Glutamatergic neuron (in vitro differentiated cells): Measurements from ENCODE around the gene HABP4. TPM values are rescaled to one million over a fixed set of nuclear protein-coding genes. Genes with fewer than 3 reads are reported as not detected.

Experiments used
- DNase-seq: peaks from one replicate; pipeline ENCODE4 v3.0.0; 2022
- H3K27ac Mint-ChIP-seq: one replicate; pipeline ENCODE4 v1.8.0; 2020; ENCODE audit warnings: mild to moderate bottlenecking, mixed read lengths, inconsistent platforms; ENCODE audit not compliant: unreplicated experiment
- H3K27me3 Mint-ChIP-seq: one replicate; pipeline ENCODE4 v1.8.0; 2020; ENCODE audit warnings: mild to moderate bottlenecking, moderate library complexity, mixed read lengths, inconsistent platforms; ENCODE audit not compliant: unreplicated experiment
- H3K36me3 Mint-ChIP-seq: one replicate; pipeline ENCODE4 v1.8.0; 2020; ENCODE audit warnings: mild to moderate bottlenecking, mixed read lengths, inconsistent platforms; ENCODE audit not compliant: unreplicated experiment
- H3K4me1 Mint-ChIP-seq: one replicate; pipeline ENCODE4 v1.8.0; 2020; ENCODE audit warnings: mild to moderate bottlenecking, low read depth, mixed read lengths, inconsistent platforms; ENCODE audit not compliant: unreplicated experiment
- H3K4me3 Mint-ChIP-seq: one replicate; pipeline ENCODE4 v1.8.0; 2020; ENCODE audit warnings: mild to moderate bottlenecking, mixed read lengths, inconsistent platforms; ENCODE audit not compliant: unreplicated experiment
- H3K9me3 Mint-ChIP-seq: one replicate; pipeline ENCODE4 v1.8.0; 2020; ENCODE audit warnings: mild to moderate bottlenecking, moderate library complexity, mixed read lengths, inconsistent platforms; ENCODE audit not compliant: unreplicated experiment
- total RNA-seq: library from RNA; stranded (reverse); fragmentation: NEBNext Ultra II Directional; extraction: Animal tissue kit (Norgen Biotek cat#: 25700); gene quantifications from one replicate; pipeline ENCODE4 v1.2.1, GENCODE V29; 2021; ENCODE audit not compliant: unreplicated experiment
- TF ChIP-seq, protein P1 (sequence below): fragments of 200-600 bp; sonication (generic); IDR thresholded peaks from one replicate; pipeline ENCODE4 v1.5.0; 2021; ENCODE audit not compliant: partially characterized antibody, unreplicated experiment

HABP4 gene
- total RNA-seq, 1 donor from 2014 or later: 21.4 TPM

GRCh38 chr9:96436063-96436455, 13.9 kb upstream of the HABP4 start:
- H3K27ac Mint-ChIP-seq: no peak overlapping the region
- DNase-seq: no peak
- H3K36me3 Mint-ChIP-seq: peaks cover 4% of the 10 kb centered on the region
- TF ChIP-seq, protein P1, sequence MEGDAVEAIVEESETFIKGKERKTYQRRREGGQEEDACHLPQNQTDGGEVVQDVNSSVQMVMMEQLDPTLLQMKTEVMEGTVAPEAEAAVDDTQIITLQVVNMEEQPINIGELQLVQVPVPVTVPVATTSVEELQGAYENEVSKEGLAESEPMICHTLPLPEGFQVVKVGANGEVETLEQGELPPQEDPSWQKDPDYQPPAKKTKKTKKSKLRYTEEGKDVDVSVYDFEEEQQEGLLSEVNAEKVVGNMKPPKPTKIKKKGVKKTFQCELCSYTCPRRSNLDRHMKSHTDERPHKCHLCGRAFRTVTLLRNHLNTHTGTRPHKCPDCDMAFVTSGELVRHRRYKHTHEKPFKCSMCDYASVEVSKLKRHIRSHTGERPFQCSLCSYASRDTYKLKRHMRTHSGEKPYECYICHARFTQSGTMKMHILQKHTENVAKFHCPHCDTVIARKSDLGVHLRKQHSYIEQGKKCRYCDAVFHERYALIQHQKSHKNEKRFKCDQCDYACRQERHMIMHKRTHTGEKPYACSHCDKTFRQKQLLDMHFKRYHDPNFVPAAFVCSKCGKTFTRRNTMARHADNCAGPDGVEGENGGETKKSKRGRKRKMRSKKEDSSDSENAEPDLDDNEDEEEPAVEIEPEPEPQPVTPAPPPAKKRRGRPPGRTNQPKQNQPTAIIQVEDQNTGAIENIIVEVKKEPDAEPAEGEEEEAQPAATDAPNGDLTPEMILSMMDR: no peak
- H3K4me1 Mint-ChIP-seq: no peaks in the 10 kb centered on the region
- no peaks in the 10 kb centered on the region for H3K27me3 Mint-ChIP-seq
- H3K9me3 Mint-ChIP-seq: no peaks in the 10 kb centered on the region
- H3K4me3 Mint-ChIP-seq: no peak overlapping the region

- TF ChIP-seq, protein P1: no peak
- Mint-ChIP-seq H3K27ac (no peak overlapping the region), H3K27me3 (no peaks in the 10 kb centered on the region), H3K4me1 (no peaks in the 10 kb centered on the region), H3K36me3 (peaks cover 4% of the 10 kb centered on the region), H3K4me3 (no peak overlapping the region), H3K9me3 (no peaks in the 10 kb centered on the region)
- no peak for DNase-seq
Observed at GRCh38 chr9:96436456-96437126, 13.4 kb upstream of the HABP4 start.

GRCh38 chr9:96437454-96437853, 12.5 kb upstream of the HABP4 start:
- DNase-seq: no peak
- Mint-ChIP-seq H3K9me3 (no peaks in the 10 kb centered on the region), H3K36me3 (peaks cover 4% of the 10 kb centered on the region), H3K27me3 (no peaks in the 10 kb centered on the region), H3K4me1 (no peaks in the 10 kb centered on the region), H3K27ac (no peak overlapping the region), H3K4me3 (no peak overlapping the region)
- TF ChIP-seq, protein P1: no peak

DNA sequence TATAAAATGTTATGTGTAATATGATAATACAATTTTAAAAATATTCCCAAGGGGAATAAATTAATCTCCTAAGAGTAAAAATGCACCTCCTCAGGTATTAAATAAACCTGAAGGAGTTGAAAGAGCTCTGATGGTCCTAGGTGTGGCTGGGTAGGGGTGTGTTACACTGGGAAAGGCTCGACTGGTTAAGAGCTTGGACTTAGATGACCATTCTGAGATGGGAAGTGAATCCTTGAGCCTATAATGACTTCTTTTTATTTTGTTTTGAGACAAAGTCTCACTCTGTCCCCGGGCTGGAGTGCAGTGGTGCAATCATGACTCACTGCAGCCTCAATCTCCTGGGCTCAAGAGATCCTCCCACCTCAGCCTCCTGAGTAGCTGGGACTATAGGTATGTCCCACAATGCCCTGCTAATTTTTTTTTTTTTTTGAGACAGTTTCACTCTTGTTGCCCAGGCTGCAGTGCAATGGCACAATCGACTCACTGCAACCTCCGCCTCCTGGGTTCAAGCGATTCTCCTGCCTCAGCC, 9.2 kb upstream of the HABP4 start:
- TF ChIP-seq, protein P1: no peak
- no peak for DNase-seq
- Mint-ChIP-seq H3K4me1 (no peaks in the 10 kb centered on the region), H3K4me3 (no peak overlapping the region), H3K27me3 (no peaks in the 10 kb centered on the region), H3K9me3 (no peaks in the 10 kb centered on the region), H3K36me3 (no peaks in the 10 kb centered on the region), H3K27ac (no peak overlapping the region)

GRCh38 chr9:96441798-96442445, 8.0 kb upstream of the HABP4 start:
- Mint-ChIP-seq H3K27me3 (no peaks in the 10 kb centered on the region), H3K36me3 (no peaks in the 10 kb centered on the region), H3K4me1 (no peaks in the 10 kb centered on the region), H3K27ac (no peak overlapping the region), H3K4me3 (no peak overlapping the region), H3K9me3 (no peaks in the 10 kb centered on the region)
- TF ChIP-seq, protein P1: peak; percentile 33
- DNase-seq: no peak
